GM04504 (cell line): ENCODE results near the gene PEAK1.
"Not testable (repeated sequence)": the region's sequence is repeated elsewhere in the genome, so short reads cannot be mapped to it uniquely, and the experiment has no call there.

ENCODE experiments used
- DNase-seq: peaks from one replicate; pipeline ENCODE4 v3.0.0-alpha.2; 2012; ENCODE audit warnings: low read depth

PEAK1 gene

DNA sequence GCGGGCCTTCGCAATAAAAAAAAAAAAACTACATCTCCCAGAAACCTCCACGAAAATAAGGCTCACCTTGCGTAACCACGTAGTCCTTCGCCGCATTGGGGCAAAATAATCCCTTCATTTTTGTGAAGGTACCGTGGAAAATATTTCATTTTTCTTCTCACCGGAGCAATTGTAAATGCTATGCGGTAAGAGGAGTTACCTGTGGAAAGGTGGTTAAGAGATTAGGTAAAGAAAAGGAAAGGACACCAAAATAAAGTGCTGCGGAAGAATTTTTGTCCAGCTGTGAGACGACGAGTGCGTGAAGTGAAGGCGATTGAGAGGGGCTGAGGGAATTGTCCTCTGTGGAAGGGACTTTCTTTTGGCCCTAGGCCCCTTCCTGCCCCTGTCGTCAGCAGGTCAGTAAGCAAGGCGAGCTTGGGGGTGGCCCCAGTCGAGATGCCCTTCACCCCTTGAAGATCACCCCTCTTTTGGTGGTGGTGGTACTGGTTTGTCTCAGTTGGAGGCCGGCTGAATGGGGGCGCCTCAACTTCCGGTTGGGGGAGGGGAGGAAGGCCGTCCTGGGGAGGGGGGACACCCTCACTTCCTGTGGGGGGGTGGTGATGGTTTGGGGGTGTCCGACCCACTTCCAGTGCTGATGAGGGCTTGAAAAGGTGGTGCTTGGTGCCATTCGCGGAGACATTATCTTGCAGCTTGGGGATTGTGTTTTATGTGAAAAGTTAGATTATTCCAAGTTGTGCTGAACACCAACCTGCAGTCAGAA is 886 bp upstream of the PEAK1 start, which contains the start of gene HMG20A:
Gene HMG20A, plus strand, starts transcription at position 279 of the 760 bp plus-strand sequence. CDS start 37,520 bp downstream, outside the sequence.
- peak; percentile 73 for DNase-seq

DNA sequence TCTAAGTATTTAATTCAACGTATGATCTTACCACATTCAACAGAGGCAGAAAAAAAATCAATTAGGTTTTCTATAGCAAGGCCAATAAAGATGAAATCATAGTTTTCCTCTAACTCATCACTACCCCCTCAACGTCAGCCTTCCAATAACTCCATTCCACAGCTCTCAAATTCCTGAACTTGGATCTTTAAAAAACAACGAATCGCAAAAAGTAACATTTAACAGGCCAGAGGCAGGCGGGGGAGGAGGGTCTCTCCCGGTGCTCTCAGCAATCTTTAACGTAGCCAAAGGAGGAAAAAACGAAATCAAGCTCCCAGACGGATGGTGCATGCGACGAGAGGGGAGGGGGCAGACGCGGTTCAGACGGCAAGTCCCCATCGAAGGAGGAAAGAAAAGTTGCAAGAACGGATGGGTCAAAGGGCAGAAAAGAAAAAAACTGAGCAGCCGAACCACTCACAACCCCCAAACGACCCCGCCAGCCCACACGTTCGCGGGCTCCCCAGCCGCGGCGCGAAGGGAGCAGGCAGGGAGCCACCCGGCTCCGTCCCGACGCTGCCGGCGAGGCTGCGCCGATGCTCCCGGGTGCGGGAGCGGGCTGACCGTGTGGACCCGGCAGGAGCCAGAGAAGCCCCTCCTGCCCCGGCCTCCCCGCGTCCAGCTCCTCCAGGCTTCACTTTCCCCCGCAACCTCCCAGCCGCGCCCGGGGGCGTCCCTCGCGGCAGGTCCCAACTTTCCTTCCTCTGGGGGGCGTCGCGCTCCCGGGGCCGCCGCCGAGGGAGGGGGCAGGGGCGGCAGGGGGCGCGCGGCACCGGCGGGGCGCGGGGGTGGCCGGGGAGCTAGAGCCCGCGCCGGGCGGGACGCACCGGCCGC is 703 bp downstream of the PEAK1 start:
- no peak for DNase-seq

DNA sequence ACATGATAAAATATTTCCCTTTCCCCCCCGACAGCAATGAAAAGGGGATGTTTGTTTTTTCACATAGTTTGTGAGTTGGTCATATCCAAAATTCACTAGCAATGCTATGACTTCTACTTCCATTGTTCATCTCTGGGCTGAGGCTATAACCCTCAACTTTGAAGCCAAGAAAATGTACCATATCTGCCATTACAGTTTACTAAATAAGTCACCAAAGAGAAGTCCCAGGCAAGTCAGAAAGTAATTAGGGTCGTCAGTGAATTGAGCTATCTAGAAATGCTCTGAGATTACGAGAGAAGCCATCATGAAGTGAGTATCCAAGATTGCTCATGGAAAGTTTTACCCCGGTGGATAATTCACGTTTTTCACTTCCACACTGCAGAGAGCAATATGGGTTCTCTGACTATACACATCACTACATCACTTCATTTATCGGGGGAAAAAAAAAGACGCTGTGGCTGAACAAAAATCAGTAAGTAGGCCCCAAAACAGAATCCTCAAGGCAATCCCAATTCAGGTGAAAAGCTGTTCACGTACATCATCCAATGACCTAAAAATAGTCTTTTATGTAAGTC is 1.4 kb downstream of the PEAK1 start:
- DNase-seq: no peak

GRCh38 chr15:77417602-77418001 is 2.3 kb downstream of the PEAK1 start:
- no peak for DNase-seq

GRCh38 chr15:77416954-77417353 is 3.0 kb downstream of the PEAK1 start:
- DNase-seq: no peak

DNA sequence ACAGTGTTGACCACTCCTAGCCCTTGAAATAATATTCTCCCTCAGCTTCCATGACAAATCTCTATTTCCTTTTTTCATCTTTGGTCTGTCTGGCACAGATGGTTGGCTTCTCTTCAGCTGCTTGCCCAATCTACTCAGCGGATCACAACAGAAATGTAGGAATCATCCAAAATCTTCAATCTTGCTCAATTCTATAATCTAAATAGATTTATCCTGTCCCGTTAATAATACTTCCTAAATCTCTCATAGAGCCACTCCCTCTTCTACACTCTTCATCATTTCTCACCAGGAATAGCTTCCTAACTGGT is 3.8 kb downstream of the PEAK1 start:
- peak; percentile 58 for DNase-seq

- no peak for DNase-seq
Measured at GRCh38 chr15:77415450-77416147, 4.3 kb downstream of the PEAK1 start.

DNA sequence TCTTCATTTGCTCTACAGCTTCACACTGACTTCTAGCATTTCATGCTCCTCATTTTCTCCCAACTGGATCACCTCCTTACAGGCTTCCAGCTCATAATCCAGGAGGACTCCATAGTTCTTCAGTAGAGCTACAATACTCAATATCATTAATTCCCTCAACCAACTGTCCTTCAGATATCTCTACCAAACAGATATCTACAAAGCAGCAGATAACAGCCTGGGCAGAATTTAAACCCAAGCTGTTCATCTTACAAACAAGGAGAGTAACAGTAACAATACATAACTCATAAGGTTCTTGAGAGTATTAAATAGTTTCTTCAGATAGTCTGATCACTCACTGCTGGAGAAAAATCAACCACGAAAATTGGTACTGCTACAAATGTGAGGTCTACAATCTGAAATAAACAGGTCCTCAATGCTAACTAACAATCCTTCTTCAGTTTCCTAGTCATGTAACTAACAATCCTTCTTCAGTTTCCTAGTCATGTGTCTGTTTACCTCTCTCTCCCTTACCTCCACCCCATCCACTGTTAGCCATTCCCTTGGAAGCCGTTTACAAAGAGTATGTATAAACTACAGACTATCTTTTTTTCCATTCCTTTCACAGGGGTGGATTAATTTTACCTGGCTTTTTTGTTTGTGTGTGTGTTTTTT is 5.0 kb downstream of the PEAK1 start:
- no peak for DNase-seq

- no peak for DNase-seq
Measured at GRCh38 chr15:77413699-77414349, 6.1 kb downstream of the PEAK1 start.

- DNase-seq: no peak
Measured at GRCh38 chr15:77412972-77413698, 6.8 kb downstream of the PEAK1 start.

GRCh38 chr15:77411619-77411976 is 8.3 kb downstream of the PEAK1 start:
- no peak for DNase-seq

DNA sequence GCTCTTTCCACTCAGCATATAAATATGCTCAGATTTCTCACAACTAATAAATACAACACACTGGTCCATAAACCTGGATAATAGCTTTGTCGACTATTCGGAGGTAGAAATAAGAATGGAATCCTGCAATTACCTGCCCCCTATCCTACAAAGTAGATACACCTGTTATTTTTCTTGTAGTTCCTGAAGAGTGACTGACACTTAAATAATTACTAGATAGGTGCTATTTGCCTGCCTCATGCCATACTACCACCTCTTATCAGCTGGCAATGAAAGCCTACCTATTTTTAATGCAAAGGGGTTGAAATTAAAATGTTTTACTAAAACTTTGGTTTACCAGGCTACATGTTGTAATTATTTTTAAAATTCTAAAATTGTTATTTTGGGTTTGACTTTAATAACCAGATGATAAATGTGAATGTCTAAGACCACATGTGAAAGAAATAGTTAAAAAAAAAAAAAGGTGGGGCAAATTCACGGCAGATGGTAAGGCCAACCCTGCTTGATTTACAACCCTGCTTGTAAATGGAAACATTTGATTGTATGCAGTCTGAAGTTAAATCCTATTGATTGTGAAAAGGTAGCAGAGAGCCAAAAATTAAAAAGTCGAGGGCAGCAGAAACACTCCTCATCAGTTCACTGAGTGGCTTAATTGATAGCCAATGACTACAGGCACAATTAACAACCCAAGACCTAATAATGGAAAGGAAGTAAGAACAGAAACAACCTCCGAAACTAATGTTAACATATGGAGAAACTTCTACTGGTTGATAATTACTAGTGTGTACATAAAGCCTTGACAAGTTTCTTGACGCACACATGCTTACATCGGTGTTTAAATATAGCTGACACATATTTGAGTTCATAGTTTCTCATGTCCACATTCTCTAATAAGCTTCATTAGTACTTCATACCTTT is 8.9 kb downstream of the PEAK1 start:
- no peak for DNase-seq

DNA sequence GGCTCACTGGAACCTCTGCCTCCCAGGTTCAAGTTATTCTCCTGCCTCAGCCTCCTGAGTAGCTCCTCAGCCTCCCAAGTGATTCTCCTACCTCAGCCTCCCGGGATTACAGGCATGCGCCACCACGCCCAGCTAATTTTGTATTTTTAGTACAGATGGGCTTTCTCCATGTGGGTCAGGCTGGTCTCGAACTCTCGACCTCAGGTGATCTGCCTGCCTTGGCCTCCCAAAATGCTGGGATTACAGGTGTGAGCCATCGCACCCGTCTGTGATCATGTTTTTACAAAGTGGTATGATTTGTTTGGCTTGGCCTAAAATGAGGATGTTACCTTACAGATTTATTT is 9.8 kb downstream of the PEAK1 start:
- not testable (repeated sequence) for DNase-seq

DNA sequence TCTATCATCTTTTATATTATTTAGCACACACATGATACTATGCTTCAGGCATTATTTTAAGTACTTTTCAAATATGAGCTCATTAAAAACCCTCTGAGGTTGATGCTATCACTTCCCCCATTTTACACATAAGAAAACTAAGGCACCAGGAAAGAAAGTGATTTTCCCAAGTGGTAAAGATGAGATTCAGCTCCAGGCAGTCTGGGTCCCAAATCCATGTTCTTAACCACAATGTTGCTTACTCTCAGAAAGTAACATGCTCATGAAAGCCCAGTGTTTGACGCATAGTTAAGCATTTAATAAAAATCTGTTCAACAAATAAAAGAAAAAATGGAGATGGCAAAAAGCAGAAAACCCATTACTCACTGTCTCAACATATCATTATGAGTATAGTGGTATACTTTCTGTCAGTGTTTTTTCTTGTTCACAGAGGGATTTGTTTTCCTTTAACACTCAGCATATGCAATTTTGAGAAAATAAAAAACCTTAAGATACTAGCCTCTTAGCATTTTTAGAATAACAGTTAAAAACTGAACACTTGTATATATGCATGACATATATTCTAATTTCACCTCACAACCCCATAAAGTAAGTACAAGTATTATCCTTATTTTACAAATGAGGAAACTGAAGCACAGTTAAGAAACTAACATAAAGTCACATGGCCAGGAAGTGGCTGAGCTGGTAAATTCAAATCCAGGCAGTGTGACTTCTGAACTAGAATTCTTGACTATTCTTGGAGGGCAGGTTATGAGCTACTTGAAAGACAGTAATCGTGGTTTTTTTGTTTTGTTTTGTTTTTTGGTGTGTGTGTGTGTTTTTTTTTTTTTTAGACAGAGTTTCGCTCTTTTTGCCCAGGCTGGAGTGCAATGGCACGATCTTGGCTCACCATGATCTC is 10.4 kb downstream of the PEAK1 start:
- no peak for DNase-seq

DNA sequence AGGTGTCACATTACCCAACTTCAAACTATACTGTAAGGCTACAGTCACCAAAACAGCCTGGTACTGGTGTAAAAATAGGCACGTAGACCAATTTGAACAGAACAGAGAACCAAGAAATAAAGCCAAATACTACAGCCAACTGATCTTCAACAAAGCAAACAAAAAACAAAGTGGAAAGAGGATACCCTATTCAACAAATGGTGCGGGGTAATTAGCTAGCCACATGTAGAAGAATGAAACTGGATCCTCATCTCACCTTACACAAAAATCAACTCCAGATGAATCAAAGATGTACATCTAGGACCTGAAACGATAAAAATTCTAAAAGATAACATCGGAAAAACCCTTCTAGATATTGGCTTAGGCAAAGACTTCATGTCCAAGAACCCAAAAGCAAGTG is 13.1 kb downstream of the PEAK1 start:
- no peak for DNase-seq

DNA sequence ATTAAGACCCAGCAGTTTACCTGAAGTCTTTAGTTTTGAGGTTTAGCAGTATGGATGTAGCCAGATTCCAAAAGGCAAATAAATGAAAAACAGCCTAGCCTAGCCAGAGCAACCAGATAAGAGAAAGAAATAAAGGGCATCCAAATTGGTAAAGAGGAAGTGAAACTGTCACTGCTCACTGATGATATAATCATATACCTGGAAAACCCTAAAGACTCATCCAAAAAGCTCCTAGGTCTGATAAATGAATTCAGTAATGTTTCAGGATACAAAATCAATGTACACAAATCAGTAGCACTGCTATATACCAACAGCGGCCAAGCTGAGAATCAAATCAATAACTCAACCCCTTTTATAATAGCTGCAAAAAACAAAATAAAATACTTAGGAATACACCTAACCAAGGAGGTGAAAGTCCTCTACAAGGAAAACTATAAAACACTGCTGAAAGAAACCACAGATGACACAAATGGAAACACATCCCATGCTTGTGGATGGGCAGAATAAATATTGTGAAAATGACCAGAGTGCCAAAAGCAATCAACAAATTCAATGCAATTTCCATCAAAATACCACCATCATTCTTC is 13.6 kb downstream of the PEAK1 start:
- not testable (repeated sequence) for DNase-seq

DNA sequence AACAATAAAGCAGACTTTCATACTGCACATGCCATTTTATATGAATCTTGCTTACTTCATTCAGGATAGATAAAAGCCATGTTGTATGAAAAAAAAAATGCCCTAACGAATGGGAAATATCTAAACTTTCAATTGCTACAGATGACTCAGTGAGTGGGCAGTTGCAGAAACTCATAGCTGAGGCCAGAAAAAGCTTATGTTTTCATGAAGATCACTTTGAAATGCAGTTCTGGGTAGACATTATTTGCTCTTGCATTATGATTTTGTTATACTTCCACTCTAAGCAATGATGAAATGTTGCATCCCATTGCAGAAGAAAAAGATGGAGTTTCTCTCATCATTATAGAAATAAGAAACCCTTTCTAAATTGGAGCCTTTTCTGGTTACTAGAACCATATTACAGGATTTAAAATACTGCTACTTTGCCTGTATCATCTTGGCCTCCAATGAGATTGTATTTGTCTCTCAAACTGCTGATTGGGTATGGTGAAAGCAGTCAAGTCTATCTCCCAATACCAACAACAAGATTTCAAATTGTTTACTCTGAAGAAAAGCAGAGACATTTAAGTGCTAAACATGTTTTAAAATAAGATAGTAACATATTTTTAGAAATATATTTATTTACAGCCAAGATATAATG is 17.0 kb downstream of the PEAK1 start:
- DNase-seq: peak; percentile 35

DNA sequence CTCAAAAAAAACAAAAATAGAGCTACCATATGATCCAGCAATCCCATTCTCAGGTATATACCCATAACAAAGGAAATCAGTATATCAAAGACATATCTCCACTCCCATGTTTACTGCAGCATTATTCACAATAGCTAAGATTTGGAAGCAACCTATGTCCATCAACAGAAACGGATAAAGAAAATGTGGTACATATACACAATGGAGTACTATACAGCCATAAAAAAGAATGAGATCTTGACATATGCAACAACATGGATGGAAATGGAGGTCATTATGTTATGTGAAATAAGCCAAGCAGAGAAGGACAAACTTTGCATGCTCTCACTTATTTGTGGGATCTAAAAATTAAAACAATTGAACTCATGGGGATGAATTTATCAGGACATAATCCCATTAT is 19.6 kb downstream of the PEAK1 start:
- no peak for DNase-seq
